Islet of Langerhans (tissue), 1 donor: Measurements from ENCODE around the gene SBNO2.

Experiments used
- FAIRE-seq: peaks from one replicate; lab custom pipeline; 2011; peaks lifted over from hg19 to GRCh38; lab: Jason Lieb, UNC

The SBNO2 gene

GRCh38 chr19:1168572-1169410 is 5.3 kb downstream of the SBNO2 start:
- no peak for FAIRE-seq

- FAIRE-seq = no peak
These were observed 6.1 kb downstream of the SBNO2 start for GRCh38 chr19:1167687-1168571.

- no peak for FAIRE-seq
These were observed 7.0 kb downstream of the SBNO2 start for GRCh38 chr19:1166872-1167573.

- no peak for FAIRE-seq
These were observed 9.2 kb downstream of the SBNO2 start for GRCh38 chr19:1164684-1165531.

GRCh38 chr19:1163934-1164683 is 10.0 kb downstream of the SBNO2 start:
- FAIRE-seq = no peak

GRCh38 chr19:1163283-1163933 is 10.7 kb downstream of the SBNO2 start:
- no peak for FAIRE-seq

- no peak for FAIRE-seq
These were observed 11.4 kb downstream of the SBNO2 start for GRCh38 chr19:1162404-1163282.

- FAIRE-seq = no peak
These were observed 12.4 kb downstream of the SBNO2 start for GRCh38 chr19:1161716-1162115.

- FAIRE-seq = no peak
These were observed 14.0 kb downstream of the SBNO2 start for GRCh38 chr19:1159864-1160595.

GRCh38 chr19:1158885-1159448 is 15.1 kb downstream of the SBNO2 start:
- no peak for FAIRE-seq

GRCh38 chr19:1157931-1158884 is 15.9 kb downstream of the SBNO2 start:
- FAIRE-seq = no peak

- no peak for FAIRE-seq
These were observed 17.0 kb downstream of the SBNO2 start for GRCh38 chr19:1156830-1157615.

- FAIRE-seq = no peak
These were observed 17.7 kb downstream of the SBNO2 start for GRCh38 chr19:1156305-1156801.

GRCh38 chr19:1155352-1156304 is 18.4 kb downstream of the SBNO2 start:
- FAIRE-seq = no peak
